GM13977 (cell line): ENCODE results near the gene TOP2B.

Experiments
- DNase-seq: peaks from one replicate; pipeline ENCODE4 v3.0.0; 2012; ENCODE audit warnings: low spot score
- in situ Hi-C: fragments of 300-500 bp; cut with MboI; formaldehyde crosslinking; loops from one replicate; pipeline ENCODE4 v1.12.0; 2022; ENCODE audit warnings: low sequenced_read_pairs, low pct_unique_long_range_greater_than_20kb, mixed read lengths, inconsistent platforms; ENCODE audit not compliant: unreplicated experiment
- TF ChIP-seq, protein P1 (sequence below): IDR thresholded peaks from 2 replicates; pipeline ENCODE4 v1.5.1; 2012; ENCODE audit warnings: mild to moderate bottlenecking, control low read depth; ENCODE audit not compliant: insufficient read depth; ENCODE audit errors: extremely low read depth, missing control alignments

Gene TOP2B

DNA sequence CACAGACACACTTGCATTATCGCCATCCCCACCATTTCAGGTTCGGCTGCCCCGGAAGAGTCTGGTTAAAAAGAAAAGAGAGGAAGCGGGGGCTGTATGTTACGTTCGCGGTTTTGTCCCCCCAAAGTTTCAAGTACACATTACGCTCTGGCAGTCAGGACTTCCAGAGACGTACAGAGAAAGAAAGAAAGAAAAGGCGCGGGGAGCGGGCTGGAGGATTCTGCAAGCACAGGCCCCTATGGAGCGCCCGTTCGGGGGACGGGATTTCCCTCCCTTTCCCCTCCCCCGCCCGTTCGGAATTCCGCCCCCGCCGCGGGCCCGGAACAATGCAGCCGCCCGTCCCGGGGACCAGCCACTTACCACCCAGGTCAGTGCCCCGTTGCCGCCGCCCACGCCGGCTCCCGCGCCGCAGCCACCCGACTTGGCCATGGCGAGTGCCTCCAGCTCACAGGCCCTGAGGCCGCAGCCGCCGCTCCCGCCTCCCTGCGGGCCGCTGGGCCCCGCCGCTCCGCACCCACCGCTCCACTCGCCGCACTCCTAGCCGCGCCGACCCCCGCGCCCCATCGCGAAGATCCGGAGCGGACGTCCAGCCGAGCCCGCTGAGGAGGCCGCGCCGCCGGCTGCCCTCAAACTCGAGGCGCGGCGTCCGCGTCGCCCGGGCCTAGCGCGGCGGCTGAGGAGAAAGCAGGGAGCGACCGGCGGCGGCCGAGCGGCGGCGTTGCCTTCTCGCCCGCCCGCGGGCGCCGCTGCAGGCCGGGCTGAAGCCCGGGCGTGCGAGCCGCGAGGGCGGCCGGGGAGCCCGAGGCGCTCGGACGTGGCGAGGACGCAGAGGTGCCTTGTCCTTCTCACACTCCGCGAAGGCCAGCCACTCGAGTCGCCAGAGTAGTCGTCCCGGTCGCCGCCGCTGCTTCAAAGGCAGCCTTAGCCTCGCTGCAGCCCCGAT is 567 bp downstream of the TOP2B start:
- peak; percentile 57 for DNase-seq
- in situ Hi-C loops = loop anchor here (25.0 kb wide), 1 partner anchor 448 kb away; no protein-coding TSS in a partner anchor
- TF ChIP-seq, protein P1, sequence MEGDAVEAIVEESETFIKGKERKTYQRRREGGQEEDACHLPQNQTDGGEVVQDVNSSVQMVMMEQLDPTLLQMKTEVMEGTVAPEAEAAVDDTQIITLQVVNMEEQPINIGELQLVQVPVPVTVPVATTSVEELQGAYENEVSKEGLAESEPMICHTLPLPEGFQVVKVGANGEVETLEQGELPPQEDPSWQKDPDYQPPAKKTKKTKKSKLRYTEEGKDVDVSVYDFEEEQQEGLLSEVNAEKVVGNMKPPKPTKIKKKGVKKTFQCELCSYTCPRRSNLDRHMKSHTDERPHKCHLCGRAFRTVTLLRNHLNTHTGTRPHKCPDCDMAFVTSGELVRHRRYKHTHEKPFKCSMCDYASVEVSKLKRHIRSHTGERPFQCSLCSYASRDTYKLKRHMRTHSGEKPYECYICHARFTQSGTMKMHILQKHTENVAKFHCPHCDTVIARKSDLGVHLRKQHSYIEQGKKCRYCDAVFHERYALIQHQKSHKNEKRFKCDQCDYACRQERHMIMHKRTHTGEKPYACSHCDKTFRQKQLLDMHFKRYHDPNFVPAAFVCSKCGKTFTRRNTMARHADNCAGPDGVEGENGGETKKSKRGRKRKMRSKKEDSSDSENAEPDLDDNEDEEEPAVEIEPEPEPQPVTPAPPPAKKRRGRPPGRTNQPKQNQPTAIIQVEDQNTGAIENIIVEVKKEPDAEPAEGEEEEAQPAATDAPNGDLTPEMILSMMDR = peak; percentile 4

DNA sequence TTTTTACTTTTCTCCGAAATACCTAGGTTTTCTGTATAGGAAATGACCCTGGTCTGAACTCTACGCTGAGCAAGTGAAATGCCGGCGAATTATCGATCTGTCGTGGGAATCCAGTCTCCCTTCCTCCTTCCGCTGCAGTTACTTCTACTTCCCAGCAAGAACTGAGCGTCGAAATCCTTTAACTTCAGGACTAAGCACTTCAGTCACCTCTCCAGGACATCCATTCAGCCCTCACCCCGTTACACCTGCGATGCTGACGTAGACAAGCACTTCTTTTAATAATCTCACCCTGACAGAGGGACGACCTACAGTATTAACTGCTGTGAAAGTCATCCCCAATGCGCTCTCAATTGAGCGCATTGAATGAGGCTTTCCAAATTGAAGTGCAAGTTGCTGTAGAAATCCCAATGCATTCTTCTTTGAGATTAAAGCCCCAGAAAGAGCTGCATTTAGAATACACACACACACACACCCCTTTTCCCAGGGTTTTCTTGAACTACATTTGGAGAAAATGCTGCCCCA is 1.3 kb downstream of the TOP2B start:
- in situ Hi-C loops = loop anchor here (25.0 kb wide), 1 partner anchor 449 kb away; no protein-coding TSS in a partner anchor
- DNase-seq = no peak
- TF ChIP-seq, protein P1 = no peak

DNA sequence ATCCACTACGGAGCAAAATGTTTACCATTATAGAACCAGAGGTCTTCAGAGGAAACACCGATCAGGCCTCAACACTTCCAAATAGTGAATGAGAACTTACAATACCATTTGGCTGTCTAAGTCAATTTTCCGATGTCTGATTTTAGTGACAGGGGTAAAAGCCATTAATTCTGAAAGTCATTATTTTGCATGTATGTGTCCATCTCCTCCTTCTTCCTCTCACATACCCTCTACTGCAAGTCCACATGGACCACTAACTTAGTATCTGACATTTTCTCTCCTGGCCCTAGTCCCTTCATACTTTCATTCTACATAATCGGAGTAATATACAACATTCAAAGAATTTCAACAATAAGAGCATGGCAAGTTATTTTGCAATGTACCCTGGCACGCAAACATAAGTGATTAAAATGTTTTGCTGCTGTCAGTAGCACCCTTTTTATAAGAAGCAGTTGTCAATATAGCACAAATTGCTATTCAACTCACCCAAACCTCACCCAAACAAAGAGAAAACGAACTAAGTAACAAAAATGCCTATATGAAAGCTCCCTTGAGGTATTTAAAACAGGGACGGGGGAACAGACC is 1.9 kb downstream of the TOP2B start:
- no peak for DNase-seq
- in situ Hi-C loops = loop anchor here (25.0 kb wide), 1 partner anchor 449 kb away; no protein-coding TSS in a partner anchor
- TF ChIP-seq, protein P1 = no peak

DNA sequence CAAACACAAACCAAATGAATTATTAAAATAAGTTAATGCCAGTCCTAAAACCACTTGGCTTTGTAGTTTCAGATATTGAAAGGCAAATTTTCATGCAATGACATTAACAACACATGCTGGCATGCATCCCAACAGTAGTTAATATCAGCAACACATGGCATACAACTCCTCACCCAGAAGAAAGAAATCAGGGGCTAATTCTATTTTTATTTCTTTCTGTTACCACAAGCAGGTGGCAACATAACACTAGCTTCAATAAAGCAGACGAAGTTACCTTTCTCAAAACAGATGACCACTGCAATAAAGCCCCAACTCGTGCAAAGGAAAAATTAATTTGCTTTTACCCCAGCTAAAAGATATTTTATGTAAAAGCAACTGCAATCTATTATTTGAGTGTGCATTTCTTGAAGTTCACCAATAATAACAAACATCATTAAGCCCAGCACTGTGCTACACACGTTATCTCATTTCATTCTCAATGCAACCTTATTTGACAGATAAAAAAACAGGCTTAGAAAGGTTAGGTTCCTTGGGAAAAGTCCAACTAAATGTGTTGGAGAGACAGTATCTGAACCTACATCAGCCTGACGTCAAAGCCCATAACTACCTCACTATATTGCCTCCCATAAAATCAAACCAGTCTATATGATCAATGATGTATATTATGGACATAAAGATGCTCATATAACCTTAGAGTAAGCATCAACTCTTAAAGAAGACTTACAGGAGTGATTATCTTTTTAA is 2.8 kb downstream of the TOP2B start:
- no peak for DNase-seq
- TF ChIP-seq, protein P1 = peak; percentile 15
- in situ Hi-C loops = loop anchor here (25.0 kb wide), 1 partner anchor 450 kb away; no protein-coding TSS in a partner anchor

DNA sequence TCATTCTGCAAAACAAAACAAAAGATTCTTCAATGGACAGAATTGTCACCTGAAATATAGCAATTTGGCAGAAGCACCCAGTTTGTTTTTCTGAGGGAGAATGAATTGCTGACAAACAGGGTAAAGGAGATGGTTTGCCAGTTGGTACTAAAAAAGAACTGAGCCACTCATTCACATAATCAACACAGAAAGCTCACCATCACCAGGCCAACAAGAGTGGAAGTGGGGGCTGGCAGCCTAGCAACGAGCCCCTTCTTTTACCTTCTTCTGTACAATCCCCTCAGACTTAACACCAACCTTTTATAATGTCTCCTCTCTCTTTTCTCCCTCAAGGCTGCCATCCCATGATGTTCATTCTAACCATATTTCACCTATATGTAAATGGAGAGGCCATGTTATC is 5.9 kb downstream of the TOP2B start:
- no peak for DNase-seq
- in situ Hi-C loops = loop anchor here (10.0 to 25.0 kb wide), 2 partner anchors 196 to 453 kb away; no protein-coding TSS in a partner anchor
- TF ChIP-seq, protein P1 = no peak

DNA sequence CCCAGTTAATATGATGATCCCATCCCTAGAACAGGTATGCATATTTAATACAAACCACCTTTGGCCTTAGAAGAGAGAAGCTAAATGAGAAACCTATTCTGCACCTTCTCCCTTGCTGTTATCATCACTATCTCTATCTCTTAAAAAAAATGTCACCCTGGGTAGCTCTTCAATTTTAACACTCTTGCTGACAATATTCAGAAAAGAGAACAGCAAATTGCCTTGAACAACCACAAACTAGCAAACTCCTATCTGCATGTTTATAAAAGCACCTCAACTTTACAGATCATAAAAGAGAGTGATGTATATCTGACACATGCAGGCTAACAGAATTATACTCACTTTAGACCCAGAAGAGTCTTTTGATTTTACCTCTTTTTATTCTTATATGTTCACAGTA is 7.4 kb downstream of the TOP2B start:
- in situ Hi-C loops = loop anchor here (10.0 to 25.0 kb wide), 2 partner anchors 198 to 455 kb away; no protein-coding TSS in a partner anchor
- TF ChIP-seq, protein P1 = no peak
- no peak for DNase-seq
